CD4-positive, alpha-beta memory T cell (primary cell): ENCODE data around the gene VEZT. TPM values are rescaled to one million over a fixed set of nuclear protein-coding genes. Genes with fewer than 3 reads are reported as not detected.

Experiments
- CTCF ChIA-PET: fragments of 350-600 bp; sonication (Branson Sonifier 250); formaldehyde crosslinking; loops from one replicate; lab custom pipeline; 2021; ENCODE audit warnings: inconsistent platforms; ENCODE audit not compliant: partially characterized antibody; lab: Charles Lee
- POLR2A ChIA-PET: fragments of 350-600 bp; sonication (Branson Sonifier 250); formaldehyde crosslinking; loops from one replicate; lab custom pipeline; 2021; ENCODE audit not compliant: partially characterized antibody; lab: Charles Lee
- DNase-seq, 5 donors: peaks; one replicate each; pipeline versions ENCODE4 v3.0.0 to v3.0.0-alpha.2; 2020 to 2022; ENCODE audit warnings: mixed read lengths in 1 of 5
- H3K27ac ChIP-seq: one replicate; pipeline ENCODE4 v1.7.0; 2013; ENCODE audit warnings: low read depth, low read length
- H3K27me3 ChIP-seq: 2 replicates; pipeline ENCODE4 v1.7.0; 2013; ENCODE audit warnings: mild to moderate bottlenecking, low read length, moderate library complexity; ENCODE audit not compliant: insufficient read depth
- H3K36me3 ChIP-seq: 2 replicates; pipeline ENCODE4 v1.7.0; 2013; ENCODE audit warnings: mild to moderate bottlenecking, low read length, moderate library complexity; ENCODE audit not compliant: insufficient read depth
- H3K4me1 ChIP-seq: 2 replicates; pipeline ENCODE4 v1.7.0; 2013; ENCODE audit warnings: mild to moderate bottlenecking, low read length, moderate library complexity; ENCODE audit not compliant: insufficient read depth
- H3K4me3 ChIP-seq, 2 donors: one replicate each; pipeline ENCODE4 v1.7.0; 2013; ENCODE audit warnings: low read length in 2 of 2, mild to moderate bottlenecking in 1 of 2
- H3K9me3 ChIP-seq, 2 donors: one replicate each; pipeline ENCODE4 v1.7.0; 2013; ENCODE audit warnings: low read length in 2 of 2, control low read depth in 1 of 2; ENCODE audit not compliant: control insufficient read depth in 1 of 2
- H3K27ac Mint-ChIP-seq, 7 donors: one replicate each; pipeline ENCODE4 v1.8.0; 2020 to 2021; ENCODE audit warnings: mixed read lengths in 7 of 7, mild to moderate bottlenecking in 6 of 7, inconsistent platforms in 3 of 7, moderate library complexity in 3 of 7
- H3K27me3 Mint-ChIP-seq, 2 donors: one replicate each; pipeline ENCODE4 v1.8.0; 2020 to 2021; ENCODE audit warnings: mixed read lengths in 2 of 2
- H3K36me3 Mint-ChIP-seq, 2 donors: one replicate each; pipeline ENCODE4 v1.8.0; 2020 to 2021; ENCODE audit warnings: mixed read lengths in 2 of 2, inconsistent platforms in 1 of 2, mild to moderate bottlenecking in 1 of 2
- H3K4me1 Mint-ChIP-seq, 4 donors: one replicate each; pipeline ENCODE4 v1.8.0; 2020 to 2021; ENCODE audit warnings: mixed read lengths in 4 of 4, mild to moderate bottlenecking in 1 of 4
- H3K4me3 Mint-ChIP-seq, 8 donors: one replicate each; pipeline ENCODE4 v1.8.0; 2020 to 2021; ENCODE audit warnings: mixed read lengths in 8 of 8, mild to moderate bottlenecking in 7 of 8, moderate library complexity in 6 of 8, inconsistent platforms in 3 of 8
- H3K9me3 Mint-ChIP-seq, 8 donors: one replicate each; pipeline ENCODE4 v1.8.0; 2020 to 2021; ENCODE audit warnings: mixed read lengths in 8 of 8, mild to moderate bottlenecking in 5 of 8, inconsistent platforms in 3 of 8, moderate library complexity in 1 of 8
- intact Hi-C: fragments of 100-400 bp; cut with micrococcal nuclease; formaldehyde crosslinking; loops from one replicate; pipeline ENCODE4 v1.15.1; 2023
- polyA plus RNA-seq, 2 donors: library from polyadenylated mRNA; unstranded; fragments of 300-500 nt; fragmentation: Illumina TruSeq; gene quantifications; one replicate each; pipeline ENCODE4 v1.2.3, GENCODE V29; 2021
- total RNA-seq, 2 experiments: library from RNA; stranded (reverse); gene quantifications; one replicate each; pipeline ENCODE4 v1.2.3, GENCODE V29; 2021

The VEZT gene
- total and polyA plus RNA-seq, 4 experiments from 2014 or later = 22.3 to 49.4 (median 34.9) TPM

DNA sequence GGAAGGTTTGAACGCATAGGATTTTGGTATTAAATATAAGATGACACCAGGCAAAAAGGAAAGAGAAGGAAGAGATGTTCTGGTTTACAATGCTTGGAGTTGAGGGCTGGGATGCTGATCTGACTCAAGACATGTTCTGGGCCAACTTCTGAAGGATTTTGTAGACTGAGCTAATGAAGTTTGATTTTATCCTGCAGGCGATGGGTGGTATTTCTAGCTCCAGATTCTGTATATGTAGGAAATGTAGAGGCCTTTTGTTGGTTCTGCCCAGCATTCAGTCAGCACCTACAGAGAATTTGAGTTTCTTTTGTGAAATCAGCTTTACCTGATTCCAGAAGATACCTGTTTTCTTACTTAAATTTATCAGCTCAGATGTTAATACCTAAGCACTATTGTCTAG is 48.2 kb downstream of the VEZT start:
- peaks cover 25 to 52% of the 10 kb centered on the region in 2 donors for H3K36me3 Mint-ChIP-seq
- DNase-seq = no peak
- peaks cover 18% of the 10 kb centered on the region for H3K36me3 ChIP-seq
- H3K9me3 Mint-ChIP-seq = no peaks in the 10 kb centered on the region
- ChIA-PET CTCF (interaction anchor here (1.5 kb wide), 1 partner anchor 10 kb away, joined by 3 read pairs; no protein-coding TSS in a partner anchor), POLR2A (no interaction called here)
- H3K4me3 Mint-ChIP-seq = no peak overlapping the region
- H3K27me3 Mint-ChIP-seq = no peaks in the 10 kb centered on the region
- no peak overlapping the region for H3K27ac Mint-ChIP-seq
- no peaks in the 10 kb centered on the region for H3K27me3 ChIP-seq
- no peak overlapping the region for H3K27ac ChIP-seq
- no peaks in the 10 kb centered on the region for H3K4me1 ChIP-seq
- intact Hi-C loops = no loop called here
- H3K4me1 Mint-ChIP-seq = peaks cover 0 to 2% (median 1%) of the 10 kb centered on the region in 4 donors
- no peaks in the 10 kb centered on the region for H3K9me3 ChIP-seq
- no peak overlapping the region for H3K4me3 ChIP-seq

DNA sequence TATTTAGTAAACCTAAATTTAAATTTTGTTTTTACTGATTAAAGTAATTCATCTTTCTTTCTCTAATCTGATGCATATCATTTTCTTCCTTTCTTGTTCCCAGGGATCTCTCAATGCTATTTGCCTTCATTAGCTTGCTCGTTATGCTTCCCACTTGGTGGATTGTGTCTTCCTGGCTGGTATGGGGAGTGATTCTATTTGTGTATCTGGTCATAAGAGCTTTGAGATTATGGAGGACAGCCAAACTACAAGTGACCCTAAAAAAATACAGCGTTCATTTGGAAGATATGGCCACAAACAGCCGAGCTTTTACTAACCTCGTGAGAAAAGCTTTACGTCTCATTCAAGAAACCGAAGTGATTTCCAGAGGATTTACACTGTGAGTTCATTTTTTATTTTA is 48.6 kb downstream of the VEZT start:
- Mint-ChIP-seq H3K4me3 (no peak overlapping the region), H3K27ac (no peak overlapping the region), H3K27me3 (no peaks in the 10 kb centered on the region), H3K9me3 (no peaks in the 10 kb centered on the region), H3K4me1 (peaks cover 0 to 2% (median under 1%) of the 10 kb centered on the region in 4 donors), H3K36me3 (peaks cover 25 to 54% of the 10 kb centered on the region in 2 donors)
- H3K9me3 ChIP-seq = no peaks in the 10 kb centered on the region
- ChIA-PET CTCF (interaction anchor here (1.5 kb wide), 1 partner anchor 11 kb away, joined by 3 read pairs; no protein-coding TSS in a partner anchor), POLR2A (no interaction called here)
- intact Hi-C loops = no loop called here
- H3K36me3 ChIP-seq = peaks cover 18% of the 10 kb centered on the region
- H3K4me1 ChIP-seq = no peaks in the 10 kb centered on the region
- no peak overlapping the region for H3K4me3 ChIP-seq
- no peak for DNase-seq
- no peaks in the 10 kb centered on the region for H3K27me3 ChIP-seq
- H3K27ac ChIP-seq = no peak overlapping the region

DNA sequence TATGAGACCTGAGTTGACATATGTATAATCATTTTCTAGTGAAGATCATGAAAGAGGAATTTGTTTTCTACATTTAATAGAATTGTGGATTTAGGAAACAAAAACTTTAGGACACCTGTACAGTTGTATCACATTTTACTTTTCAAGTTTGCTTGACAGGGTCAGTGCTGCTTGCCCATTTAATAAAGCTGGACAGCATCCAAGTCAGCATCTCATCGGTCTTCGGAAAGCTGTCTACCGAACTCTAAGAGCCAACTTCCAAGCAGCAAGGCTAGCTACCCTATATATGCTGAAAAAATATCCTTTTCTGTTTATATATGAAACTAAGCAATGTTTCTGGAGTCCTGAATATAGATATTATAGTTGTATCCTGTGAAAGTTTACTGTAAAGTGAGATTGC is 52.3 kb downstream of the VEZT start:
- Histone ChIP-seq H3K4me1 (no peaks in the 10 kb centered on the region), H3K27ac (no peak overlapping the region), H3K36me3 (peaks cover 25% of the 10 kb centered on the region), H3K9me3 (no peaks in the 10 kb centered on the region), H3K4me3 (no peak overlapping the region), H3K27me3 (no peaks in the 10 kb centered on the region)
- POLR2A ChIA-PET = no interaction called here
- Mint-ChIP-seq H3K9me3 (no peaks in the 10 kb centered on the region), H3K36me3 (peaks cover 33 to 50% of the 10 kb centered on the region in 2 donors), H3K4me3 (no peak overlapping the region), H3K27ac (no peak overlapping the region), H3K4me1 (peaks cover 0 to 6% (median under 1%) of the 10 kb centered on the region in 4 donors), H3K27me3 (no peaks in the 10 kb centered on the region)
- intact Hi-C loops = no loop called here
- CTCF ChIA-PET = no interaction called here
- no peak for DNase-seq

DNA sequence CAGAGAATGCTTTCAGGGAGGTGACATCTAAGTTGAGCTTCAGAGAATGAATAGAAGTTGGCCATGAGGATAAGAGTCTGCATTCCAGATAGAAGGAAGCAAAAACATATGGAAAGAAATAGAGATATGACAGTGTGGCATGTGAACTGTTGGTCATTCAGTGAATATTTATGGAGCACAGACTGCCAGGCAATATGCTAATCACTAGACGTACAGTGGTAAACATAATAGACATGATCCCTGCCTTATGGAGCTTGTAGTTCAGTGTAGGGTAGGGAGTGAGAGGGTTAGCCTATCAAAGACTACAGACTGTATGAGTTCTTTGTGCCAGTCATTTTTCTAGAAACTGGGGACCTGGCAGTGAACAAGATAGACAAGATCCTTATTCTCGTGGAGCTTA is 53.9 kb downstream of the VEZT start:
- intact Hi-C loops = no loop called here
- no peaks in the 10 kb centered on the region for H3K9me3 Mint-ChIP-seq
- Histone ChIP-seq H3K4me1 (no peaks in the 10 kb centered on the region), H3K4me3 (no peak overlapping the region), H3K36me3 (peaks cover 25% of the 10 kb centered on the region), H3K27ac (no peak overlapping the region), H3K27me3 (no peaks in the 10 kb centered on the region), H3K9me3 (no peaks in the 10 kb centered on the region)
- peaks cover 35 to 52% of the 10 kb centered on the region in 2 donors for H3K36me3 Mint-ChIP-seq
- no peaks in the 10 kb centered on the region for H3K27me3 Mint-ChIP-seq
- no peak overlapping the region for H3K4me3 Mint-ChIP-seq
- ChIA-PET CTCF (no interaction called here), POLR2A (no interaction called here)
- H3K4me1 Mint-ChIP-seq = peaks cover 0 to 5% (median under 1%) of the 10 kb centered on the region in 4 donors
- no peak overlapping the region for H3K27ac Mint-ChIP-seq
- no peak for DNase-seq

DNA sequence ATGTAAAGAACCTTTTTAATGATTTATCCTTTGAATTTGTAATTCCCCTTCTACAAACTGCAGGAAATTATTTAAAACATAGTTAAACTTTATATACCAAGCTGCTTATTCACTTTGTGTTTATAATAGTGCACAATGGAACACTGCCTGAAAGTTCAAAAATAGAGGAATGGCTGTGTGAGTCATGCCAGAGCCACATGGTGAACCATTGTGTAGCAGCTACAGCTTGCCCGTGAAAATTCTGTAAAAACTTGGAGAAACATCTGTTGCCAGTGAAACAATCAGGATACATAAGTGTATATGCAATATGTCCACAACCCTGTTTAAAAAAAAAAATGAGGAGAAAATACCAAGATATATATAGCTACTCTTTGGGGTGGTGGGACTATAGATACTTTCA is 59.5 kb downstream of the VEZT start:
- Mint-ChIP-seq H3K4me1 (peaks cover 0 to 9% (median under 1%) of the 10 kb centered on the region in 4 donors), H3K36me3 (peaks cover 52 to 53% of the 10 kb centered on the region in 2 donors), H3K9me3 (no peaks in the 10 kb centered on the region), H3K4me3 (no peak overlapping the region), H3K27me3 (no peaks in the 10 kb centered on the region), H3K27ac (no peak overlapping the region)
- intact Hi-C loops = no loop called here
- ChIA-PET POLR2A (no interaction called here), CTCF (no interaction called here)
- Histone ChIP-seq H3K27me3 (no peaks in the 10 kb centered on the region), H3K36me3 (peaks cover 6% of the 10 kb centered on the region), H3K27ac (no peak overlapping the region), H3K9me3 (no peaks in the 10 kb centered on the region), H3K4me3 (no peak overlapping the region), H3K4me1 (no peaks in the 10 kb centered on the region)
- no peak for DNase-seq

DNA sequence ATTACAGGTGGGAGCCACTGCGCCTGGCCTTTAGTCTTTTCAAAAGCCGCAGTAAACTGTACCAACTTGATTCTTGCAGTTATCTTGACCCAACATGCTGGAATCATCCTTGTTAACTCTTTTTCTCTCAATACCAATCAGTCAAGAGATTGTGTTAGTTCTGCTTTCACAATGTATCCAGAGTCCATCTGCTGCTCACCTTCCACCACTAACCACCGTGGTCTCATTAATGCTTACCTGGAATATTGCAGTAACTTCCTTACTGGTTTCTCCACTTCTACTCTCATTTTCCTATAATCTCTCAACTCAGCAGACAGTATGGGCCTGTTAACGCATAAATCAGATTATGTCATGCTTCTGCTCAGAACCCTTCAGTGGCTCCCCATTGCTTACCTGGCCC is 62.2 kb downstream of the VEZT start:
- H3K4me1 Mint-ChIP-seq = peaks cover 0 to 4% (median under 1%) of the 10 kb centered on the region in 4 donors
- peak overlapping the region in 4 of 7 donors; percentile 10 to 36 (median 21) for H3K27ac Mint-ChIP-seq
- H3K36me3 Mint-ChIP-seq = peaks cover 59 to 63% of the 10 kb centered on the region in 2 donors
- DNase-seq = no peak
- no peaks in the 10 kb centered on the region for H3K27me3 ChIP-seq
- no peak overlapping the region for H3K4me3 ChIP-seq
- no peaks in the 10 kb centered on the region for H3K9me3 Mint-ChIP-seq
- intact Hi-C loops = no loop called here
- no peak overlapping the region for H3K27ac ChIP-seq
- ChIA-PET POLR2A (no interaction called here), CTCF (no interaction called here)
- H3K9me3 ChIP-seq = no peaks in the 10 kb centered on the region
- no peaks in the 10 kb centered on the region for H3K4me1 ChIP-seq
- no peak overlapping the region for H3K4me3 Mint-ChIP-seq
- H3K36me3 ChIP-seq = peaks cover 20% of the 10 kb centered on the region
- H3K27me3 Mint-ChIP-seq = no peaks in the 10 kb centered on the region

DNA sequence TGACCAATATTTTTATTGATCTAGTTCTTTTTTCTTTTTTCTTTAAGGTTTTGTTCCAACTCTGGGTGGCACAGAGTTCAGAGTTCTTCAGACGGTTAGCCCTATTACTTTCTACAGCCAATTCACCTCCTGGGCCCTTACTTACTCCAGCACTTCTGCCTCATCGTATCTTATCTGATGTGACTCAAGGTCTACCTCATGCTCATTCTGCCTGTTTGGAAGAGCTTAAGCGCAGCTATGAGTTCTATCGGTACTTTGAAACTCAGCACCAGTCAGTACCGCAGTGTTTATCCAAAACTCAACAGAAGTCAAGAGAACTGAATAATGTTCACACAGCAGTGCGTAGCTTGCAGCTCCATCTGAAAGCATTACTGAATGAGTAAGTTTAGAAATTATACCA is 64.7 kb downstream of the VEZT start:
- Histone ChIP-seq H3K36me3 (peaks cover 20% of the 10 kb centered on the region), H3K4me3 (no peak overlapping the region), H3K27ac (no peak overlapping the region), H3K9me3 (no peaks in the 10 kb centered on the region), H3K4me1 (no peaks in the 10 kb centered on the region), H3K27me3 (no peaks in the 10 kb centered on the region)
- Mint-ChIP-seq H3K4me3 (no peak overlapping the region), H3K27ac (peak overlapping the region in 1 of 7 donors; percentile 42), H3K4me1 (peaks cover 0 to 4% (median 0%) of the 10 kb centered on the region in 4 donors), H3K36me3 (peaks cover 59 to 60% of the 10 kb centered on the region in 2 donors), H3K27me3 (no peaks in the 10 kb centered on the region), H3K9me3 (no peaks in the 10 kb centered on the region)
- no peak for DNase-seq
- intact Hi-C loops = no loop called here
- ChIA-PET POLR2A (no interaction called here), CTCF (no interaction called here)
